GM18499 (cell line): ENCODE measurements around the gene JAG2.

Source experiments
- ATAC-seq: cut with Tn5 transposase; IDR thresholded peaks from one replicate; pipeline ENCODE4 v1.9.1; 2021; ENCODE audit warnings: moderate number of reproducible peaks; ENCODE audit not compliant: insufficient read depth, unreplicated experiment

Gene JAG2

DNA sequence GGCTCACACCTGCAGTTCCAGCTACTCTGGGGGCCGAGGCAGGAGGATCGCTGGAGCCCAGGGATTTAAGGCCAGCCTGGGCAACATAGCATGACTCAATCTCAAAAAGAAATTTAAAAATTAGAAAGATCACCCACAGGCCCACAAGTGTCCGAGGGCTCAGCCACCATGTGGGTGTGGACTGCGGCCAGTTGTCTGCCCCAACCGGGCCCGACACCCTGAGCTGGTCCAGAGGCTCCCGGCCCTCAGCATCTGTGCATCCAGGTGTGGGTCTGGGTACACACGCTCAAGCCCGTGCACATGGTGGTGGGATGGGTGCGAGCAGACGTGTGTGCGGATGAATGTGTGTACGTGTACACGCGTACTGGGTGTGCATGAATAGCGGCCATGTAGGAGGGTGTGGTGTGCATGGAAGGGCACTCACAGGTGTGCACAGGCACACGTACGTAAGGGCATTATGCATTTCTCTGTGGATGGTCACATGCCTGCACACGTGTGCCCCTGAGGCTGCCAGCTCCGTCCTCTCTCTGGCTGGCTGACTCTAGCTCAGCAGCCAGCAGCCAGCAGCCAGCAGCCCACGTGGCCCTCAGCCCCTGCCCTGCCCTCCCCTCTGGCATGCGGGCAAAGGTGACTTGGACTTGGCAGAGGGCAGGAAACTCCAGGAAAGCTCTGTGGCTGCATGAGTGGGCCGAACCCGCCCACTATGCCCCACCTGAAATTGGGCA lies 35.8 kb upstream of the JAG2 start:
- ATAC-seq, result no peak

DNA sequence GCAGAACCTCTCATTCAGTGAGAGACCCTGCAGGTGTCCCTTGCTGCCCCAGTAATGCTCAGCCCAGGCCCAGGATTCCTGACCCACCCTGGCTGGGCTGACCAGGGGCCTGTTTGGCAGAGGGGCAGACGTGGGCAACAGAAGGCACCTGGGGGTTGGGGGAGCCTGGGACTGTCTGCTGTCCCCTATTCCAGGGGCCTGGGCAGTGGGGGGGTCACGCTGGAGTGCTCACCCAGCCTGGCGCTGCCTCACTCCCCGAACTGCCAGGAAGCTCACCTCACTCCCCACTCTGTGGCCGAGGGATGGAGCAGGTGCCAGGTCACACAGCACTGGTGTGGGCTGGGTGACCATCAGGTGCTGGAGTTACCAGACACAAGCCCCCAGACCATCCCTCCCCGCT lies 35.1 kb upstream of the JAG2 start:
- ATAC-seq, result no peak

DNA sequence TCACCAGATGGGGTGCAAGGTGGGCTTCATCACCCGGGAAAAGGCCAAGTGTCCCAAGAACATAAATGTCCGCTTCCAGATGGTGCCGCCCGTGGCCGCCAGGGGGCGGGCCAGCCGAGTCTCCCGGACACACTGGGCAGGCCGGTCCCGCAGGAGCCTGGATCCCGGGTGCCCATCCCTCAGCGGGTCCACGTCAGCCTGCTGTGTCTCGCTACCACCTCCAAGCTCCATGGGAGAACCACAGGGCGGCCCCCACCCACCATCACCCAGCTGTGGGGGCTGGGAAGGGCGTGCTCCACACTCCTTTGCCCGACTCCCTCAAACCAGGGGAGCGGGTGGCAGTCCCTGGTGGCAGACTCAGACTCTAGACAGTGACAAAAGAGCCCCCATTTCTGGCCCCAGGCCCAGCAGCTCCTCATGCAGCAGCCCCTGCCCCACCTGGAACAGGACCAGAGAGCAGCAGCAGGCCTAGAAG lies 34.5 kb upstream of the JAG2 start:
- ATAC-seq, result no peak

DNA sequence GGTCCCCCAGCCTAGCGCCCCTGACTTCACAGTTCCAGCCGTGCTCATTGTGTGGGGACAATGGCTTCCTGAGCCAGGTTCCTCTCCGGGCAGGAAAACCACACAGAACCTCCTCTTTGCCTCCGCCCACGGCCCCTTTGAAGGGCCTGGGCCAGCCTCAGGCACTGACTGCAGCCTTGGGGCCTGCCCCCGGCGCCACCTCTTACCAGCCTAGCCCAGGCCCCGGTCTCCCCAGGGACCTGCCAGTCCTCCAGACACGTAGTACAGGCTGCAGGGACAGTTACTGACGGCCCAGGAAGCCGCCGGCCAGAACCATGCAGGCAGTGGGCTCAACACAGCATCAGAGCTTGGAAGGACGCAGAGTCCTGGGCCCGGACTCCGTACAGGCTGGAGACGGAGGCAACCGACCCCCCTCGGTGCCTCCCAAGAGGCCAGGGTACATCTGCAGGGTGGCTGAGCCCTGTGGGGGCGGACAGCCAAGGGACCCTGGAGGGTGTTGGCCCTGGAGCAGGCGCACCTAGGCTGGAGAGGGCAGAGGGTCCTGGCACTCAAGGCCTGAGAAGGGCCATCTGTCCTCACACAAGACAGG lies 33.4 kb upstream of the JAG2 start:
- ATAC-seq, result no peak

DNA sequence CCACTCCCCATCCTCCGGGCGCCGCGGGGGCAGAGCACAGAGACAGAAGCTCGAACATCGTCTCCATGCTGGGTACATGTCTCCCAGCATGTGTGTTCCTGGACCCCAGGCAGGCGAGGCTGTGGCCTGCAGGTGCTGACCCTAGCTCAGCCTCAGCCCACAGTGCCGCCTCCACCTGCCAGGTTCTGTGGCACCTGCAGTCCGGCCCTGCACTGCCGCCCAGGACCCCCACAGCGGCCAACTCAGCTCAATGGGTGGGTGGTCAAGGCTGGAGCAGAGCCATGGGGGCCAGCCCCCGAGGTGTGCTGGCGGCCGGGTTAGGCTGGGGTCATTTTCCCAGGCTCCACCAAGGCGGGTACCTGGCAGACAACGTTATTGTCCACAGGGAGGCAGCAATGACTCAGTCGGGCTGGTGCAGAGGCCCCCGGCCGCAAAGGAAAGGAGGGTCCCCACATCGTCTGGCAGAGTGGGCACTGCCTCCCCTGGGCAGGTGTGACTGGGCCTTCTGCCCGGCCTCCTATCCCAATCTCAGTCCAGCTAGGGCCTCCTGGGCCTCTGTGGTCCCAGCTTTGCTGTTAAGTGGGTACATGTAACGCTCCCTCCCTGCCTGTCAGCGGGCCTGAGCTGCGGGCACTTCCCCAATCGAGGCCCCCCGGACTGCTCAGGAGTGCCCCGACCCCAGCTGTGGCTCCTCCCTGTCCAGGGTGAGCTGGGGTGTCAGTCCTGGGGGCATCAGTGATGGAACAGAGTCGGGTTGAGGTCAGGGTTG lies 32.8 kb upstream of the JAG2 start:
- ATAC-seq, result no peak

DNA sequence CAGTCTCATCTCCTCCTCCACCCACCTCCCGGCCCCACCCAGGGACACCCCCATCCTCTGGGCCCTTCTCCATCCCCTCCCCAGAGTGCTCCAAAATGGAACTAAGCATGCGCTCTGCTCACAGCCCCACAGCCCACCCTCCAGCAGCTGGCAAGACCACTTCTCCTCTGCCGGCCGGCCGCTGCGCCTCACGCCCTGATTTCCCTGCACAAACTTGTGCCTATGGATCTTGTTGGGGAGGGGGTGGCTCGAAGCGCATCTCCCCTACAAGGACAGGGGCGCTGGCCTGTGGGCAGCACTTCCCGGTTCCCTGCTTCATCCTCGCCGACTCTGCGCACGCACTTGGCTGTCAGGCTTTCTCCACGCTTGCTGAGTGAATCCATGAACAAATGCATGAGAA lies 32.1 kb upstream of the JAG2 start:
- no peak for ATAC-seq

DNA sequence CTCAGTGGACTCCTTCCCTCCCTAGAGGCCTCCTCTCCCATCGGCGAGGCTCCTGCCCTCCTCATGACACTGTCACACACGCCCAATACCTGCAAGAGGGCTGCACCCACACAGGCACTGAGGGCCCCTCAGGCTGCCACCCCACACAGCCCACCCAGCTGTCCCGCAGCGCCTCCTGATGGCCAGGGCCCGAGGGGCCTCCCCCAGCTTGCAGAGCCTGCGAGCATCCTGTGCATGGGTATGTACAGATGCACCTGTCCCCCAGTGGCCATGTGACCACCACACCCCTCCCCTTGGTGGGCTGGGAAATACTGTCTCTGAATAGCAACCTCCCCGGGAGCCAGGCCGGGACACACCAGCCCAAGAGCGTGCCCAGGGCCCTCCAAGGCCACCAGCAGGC lies 31.5 kb upstream of the JAG2 start:
- ATAC-seq, result no peak

DNA sequence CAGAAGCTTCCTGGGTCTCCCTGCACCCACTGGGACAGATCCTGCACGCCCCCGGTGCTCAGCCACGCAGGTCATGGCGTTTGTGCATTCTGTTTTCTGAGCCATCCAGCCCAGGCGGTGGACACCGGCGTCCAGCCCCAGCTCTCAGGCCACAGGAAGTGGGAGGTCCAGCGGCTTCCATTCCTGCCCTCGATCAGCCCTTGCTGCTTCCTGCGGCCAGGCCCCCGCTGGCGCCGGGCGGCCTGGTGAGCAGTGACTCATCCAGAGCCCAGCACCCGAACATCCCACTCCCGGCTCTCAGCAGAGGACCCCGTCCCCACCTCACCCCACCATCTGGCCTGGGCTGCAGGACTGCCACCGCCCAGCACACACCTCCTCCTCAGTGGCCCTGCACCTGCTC lies 30.5 kb upstream of the JAG2 start:
- no peak for ATAC-seq

DNA sequence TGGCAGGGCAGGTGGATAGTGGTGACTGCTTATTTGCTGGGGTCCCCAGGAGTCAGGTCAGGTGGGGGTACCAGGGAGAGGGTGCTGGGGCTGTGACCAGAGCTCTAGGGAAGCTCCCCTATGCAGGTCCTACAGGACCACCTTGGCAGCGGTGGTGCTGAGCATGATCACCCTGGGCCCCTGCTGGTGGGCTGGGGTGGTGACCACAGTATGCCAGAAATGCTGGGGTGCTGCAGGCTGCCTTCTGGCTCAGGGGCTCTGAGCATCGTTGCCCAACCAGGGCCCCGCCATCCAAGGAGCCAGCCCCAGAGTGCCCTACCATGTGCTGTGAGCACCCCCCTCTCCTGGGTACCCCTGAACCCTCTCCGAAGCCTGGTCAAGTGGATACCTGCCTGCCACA lies 30.0 kb upstream of the JAG2 start:
- ATAC-seq, result no peak

DNA sequence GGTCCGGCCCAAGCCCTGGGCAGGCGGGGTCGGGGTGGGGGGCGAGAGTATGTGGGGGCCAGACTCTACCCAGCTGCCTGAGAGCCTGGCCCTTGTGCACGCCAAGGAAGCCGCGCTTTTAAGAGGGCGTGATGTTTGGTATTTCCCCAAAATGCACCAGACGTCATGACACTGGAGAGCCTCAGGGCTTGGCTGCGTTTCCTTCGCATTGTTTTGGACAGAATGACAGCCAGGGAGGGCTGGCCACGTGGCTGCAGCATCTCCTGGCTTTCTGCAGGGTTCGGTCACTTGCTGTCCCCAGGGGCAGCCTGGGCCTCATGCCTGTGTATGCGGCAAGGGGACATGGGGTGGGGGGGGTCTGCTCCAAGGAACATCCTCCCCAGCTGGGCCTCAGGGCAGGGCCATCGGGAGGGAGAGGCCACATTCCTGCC lies 28.6 kb upstream of the JAG2 start:
- ATAC-seq, result no peak

DNA sequence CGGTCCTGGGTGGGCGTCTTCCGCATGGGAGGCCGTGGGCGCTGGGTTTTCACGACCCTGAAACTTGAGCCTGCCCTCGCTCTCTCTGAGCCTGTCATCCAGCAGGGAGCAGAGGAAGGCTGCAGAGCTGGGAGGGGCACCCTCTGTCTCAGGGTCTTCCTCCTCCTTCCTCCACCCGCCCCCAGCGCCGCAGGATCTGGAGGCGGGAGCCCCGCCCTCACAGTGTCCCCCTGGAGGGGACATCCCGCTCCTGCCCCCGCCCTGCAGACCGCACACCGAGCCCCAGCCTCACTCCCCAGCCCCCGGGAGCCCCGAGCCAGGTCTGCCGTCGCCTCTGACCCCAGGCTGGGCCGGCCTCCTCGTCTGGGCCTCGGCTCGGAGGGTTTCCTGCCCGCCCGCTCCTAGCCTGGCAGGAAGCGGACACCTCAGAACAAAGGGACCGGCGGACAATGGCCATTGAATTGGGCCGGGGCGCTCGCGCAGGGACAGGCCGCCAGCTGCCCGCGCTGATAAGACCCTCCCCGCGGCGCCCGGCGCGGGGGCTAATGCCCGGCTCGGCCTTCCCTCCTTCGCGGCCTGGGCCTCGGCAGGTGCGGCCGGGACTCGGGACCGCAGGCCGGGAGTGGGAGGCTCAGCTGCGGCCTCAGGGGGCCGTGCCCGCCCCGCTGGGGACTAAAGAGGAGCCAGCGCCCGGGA lies 27.8 kb upstream of the JAG2 start:
- no peak for ATAC-seq

DNA sequence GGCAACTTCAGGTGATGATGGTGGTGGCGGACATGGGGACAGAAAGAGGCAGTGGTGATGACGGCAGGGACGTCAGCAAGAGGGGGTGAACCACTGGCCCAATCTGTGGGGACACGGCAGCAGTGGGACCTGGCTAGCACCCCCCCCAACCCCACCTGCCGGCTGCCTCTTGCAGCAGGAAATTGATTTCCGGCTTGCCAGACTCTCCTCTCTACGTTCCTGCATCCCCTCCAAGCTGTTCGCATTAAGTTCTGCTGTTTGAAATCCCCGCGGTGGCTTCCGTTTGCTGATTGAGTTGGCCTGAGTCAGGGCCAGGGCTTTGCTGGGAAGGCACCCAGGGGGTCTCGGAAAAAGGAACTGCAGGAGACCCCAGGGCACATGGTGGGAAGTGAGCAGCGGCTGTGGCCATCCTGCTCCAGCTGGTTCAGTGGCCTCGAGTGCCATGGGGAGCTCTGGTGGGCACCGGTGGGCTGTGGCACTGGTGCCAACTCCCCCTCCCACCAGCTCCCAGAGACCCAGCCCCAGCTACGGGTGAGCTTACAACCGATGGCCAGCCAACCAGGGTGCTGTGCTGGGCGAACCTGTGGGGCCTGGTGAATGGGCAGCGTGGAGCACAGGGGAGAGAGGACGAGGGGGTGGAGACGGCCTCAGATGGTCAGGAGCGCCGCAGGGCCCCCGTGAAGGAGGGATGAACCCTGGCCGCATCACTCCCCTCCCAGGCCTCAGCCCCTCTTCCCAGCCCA lies 27.1 kb upstream of the JAG2 start:
- ATAC-seq, result no peak

DNA sequence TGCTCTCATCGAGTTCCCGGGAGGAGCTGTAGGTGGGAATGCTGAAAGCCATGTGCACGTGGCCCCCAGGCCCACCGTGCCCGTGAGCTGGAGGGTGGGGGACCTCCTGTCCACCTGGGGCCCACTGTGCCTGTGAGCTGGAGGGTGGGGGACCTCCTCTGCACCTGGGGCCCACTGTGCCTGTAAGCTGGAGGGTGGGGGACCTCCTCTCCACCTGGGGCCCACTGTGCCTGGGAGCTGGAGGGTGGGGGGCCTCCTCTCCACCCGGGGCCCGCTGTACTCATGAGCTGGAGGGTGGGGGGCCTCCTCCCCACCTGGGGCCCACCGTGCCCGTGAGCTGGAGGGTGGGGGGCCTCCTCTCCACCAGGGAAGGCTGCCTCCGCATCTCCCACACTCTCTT lies 26.5 kb upstream of the JAG2 start:
- ATAC-seq, result no peak

DNA sequence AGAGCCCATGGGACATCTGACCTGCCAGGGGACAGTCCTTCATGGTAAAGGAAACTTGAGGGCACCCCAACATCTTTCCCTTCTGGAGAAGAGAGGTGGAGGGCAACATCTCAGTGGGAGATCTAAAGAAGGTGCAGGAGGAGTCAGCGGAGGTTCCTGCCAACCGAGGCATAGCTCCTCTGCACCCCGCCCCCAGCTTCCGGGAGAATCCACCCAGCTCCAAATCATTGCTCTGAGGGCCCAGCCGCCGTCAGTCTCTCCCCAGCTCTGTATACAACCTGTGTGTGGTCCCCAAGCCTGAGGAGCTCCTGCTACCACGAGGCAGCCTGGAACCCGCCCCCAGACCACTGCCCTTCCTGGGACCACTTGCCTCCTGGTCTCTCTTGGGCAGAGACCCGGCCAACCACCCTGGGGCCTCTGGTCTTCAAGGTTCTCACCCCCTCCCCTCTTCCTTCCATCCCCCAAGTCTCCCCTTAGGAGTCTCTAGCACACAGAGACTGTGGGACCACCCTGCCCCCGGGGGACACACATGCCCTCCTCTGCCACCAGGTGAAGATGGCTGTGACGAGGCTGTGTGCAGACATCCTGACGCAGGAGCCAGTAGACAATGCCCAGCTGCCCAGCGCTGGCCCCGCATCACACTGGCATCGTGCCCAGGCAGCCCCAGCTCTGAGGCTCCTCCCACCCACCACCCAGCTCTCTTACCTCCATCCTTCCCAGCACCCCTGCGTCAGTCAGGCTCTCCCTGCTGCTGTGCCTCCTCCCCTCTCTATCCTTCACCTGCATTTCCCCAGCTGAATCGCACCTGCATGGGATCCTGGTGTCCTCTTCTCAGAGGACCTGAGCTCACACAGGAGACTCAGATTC lies 25.6 kb upstream of the JAG2 start:
- no peak for ATAC-seq

DNA sequence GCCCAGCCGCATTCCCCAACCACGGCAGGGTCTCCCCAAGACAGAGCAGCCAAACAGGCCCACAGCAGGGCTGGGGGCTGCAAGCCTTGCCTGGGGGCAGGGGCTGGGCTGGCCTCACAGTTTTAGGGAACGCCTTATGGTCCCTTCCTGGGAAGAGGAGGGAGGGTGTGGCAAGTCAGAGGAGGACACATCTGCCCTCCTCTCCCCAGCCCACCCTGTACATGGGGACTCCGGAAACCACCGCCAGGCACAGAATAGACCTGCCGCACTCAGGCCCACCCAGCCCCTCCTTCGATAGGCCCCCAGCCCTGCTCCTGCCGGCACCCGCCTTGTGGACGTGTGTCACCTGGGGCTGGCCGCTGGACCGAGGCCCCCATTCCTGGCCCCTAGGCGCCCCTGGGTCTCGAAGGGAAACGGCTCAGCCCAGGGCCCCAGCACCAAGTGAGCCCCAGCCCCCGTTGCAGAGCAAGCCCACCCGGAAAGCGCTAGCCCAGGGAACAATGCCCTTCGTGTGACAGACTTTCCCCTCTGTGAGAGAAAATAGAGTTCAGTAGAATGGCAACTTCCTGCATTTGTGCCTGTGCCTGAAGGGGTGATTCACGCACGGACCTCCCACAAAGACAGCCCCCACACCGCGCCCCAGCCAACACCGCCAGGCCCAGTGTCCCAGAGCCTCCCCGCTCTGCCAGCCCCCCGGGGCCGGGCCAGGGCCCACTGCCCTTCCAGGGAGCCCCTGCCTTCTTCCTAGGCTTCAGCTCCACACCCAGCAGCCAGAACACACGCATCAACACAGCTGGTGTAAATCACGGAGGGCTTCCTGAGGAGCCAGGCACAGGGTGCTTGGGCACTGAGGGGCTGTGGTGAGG lies 24.5 kb upstream of the JAG2 start:
- no peak for ATAC-seq

DNA sequence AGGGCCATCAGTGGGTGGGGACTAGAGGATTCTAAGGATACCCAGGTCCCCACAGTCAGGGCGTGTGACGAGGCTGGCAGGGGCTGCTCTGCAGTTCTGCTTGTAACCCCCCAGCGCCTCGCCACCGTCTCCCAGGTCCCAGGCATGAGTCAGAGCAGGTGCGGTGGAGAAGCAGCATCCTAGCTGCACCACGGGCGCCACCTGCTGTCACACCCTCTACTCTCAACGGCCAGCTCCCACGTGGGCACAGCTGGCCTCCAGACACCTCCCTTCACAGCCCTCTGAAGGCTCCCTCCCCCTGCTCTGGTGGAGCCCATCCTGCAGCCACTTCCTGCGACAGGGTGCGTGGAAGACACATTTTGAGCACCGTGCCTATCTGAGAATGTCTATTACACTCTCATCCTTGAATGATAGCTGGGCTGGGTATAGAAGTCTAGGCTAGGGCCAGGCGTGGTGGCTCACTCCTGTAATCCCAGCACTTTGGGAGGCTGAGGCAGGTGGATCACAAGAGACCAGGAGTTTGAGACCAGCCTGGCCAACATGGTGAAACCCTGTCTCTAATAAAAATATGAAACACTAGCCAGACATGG lies 19.5 kb upstream of the JAG2 start:
- ATAC-seq, result no peak

DNA sequence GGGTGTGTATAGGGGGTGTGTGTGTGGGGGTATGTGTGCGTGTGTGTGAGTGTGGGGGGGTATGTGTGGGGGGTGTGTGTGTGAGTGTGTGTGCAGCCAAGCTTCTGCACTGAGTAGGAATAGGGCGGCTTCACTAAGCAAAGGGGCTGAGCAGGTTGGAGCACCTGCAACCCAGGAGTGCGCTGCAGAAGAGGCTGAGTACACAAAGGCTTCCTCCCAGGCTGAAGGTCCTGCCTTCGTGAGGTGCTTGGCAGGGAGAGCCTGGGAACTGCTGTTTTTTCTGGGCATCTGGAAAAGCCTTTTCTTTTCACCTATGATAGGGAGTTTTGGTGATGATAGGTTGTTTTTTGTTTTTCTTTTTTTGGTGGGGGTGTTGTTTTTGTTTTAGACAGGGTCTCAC lies 18.5 kb upstream of the JAG2 start:
- ATAC-seq, result no peak

DNA sequence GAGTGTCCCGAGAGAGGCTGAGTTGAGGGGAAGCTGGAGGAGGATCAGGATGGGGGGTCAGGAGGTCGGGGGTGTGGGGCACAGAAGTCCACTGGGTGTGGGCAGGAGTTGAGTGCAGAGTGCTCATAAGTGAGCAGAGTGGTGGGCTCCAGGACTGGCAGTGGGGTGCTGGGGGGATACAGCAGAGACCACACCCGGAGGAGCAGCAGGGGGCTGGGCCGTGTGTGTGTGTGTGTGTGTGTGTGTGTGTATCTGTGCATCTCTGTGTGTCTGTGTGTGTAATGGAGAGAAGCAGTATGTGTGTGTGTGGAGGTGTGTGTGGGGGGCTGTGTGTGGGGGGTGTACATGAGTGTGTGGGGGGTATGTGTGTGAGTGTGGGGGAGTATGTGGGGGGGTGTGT lies 17.4 kb upstream of the JAG2 start:
- no peak for ATAC-seq
